Measurements from ENCODE around the gene LEMD3. TPM values are rescaled to one million over a fixed set of nuclear protein-coding genes. Genes with fewer than 3 reads are reported as not detected.

The LEMD3 gene
- polyA plus RNA-seq, 1 experiment, result 4.7 TPM

- TF ChIP-seq CTCF (IDR thresholded peaks at IDR 0.05; ENCODE audit: insufficient read depth, low read depth, low read length), result no peak
- Histone ChIP-seq H3K27me3 (ENCODE audit: control insufficient read depth, insufficient read depth, low read length) (no peaks in the 10 kb centered on the region), H3K36me3 (ENCODE audit: control insufficient read depth, insufficient read depth, low read length) (no peaks in the 10 kb centered on the region), H3K4me3 (ENCODE audit: low read depth, low read length) (no peak overlapping the region)
- POLR2A ChIA-PET, result no interaction called here
- DNase-seq (ENCODE audit: low read depth), result no peak
- CTCF ChIA-PET, result no interaction called here
Observed at GRCh38 chr12:65188179-65188701, 18.9 kb downstream of the LEMD3 start.

DNA sequence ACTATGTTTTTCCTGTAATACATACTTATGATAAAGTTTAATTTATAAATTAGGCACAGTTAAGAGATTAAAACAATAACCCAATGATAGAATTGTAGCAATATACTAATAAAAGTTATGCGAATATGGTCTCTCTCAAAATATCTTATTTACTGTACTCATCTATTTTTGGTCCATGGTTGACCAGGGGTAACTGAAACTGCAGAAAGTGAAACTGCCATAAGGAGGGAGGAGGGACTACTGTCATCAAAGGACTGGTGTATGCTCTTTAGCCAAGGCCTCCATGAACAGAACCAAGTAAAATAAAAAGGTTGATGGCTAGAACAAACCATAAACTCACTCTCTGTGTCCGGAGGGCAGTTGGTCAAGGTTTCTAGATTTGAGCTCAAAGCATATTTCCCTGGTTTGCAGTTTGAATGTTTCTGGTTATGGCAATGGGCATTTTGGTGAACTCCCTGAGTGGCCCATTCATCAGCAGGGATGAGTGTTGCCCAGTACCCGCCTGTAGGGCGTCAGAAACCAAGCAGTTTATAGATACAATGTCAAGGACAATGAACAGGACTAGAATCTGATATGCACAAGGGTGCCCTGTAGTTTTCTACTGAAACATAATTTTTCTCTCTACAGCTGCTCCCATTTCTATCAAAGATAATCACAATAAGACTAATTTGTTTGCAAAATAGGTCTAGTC, 19.8 kb downstream of the LEMD3 start:
- H3K4me3 ChIP-seq (ENCODE audit: low read depth, low read length), result no peak overlapping the region
- CTCF ChIA-PET, result no interaction called here
- no peak for TF ChIP-seq CTCF (IDR thresholded peaks at IDR 0.05; ENCODE audit: insufficient read depth, low read depth, low read length)
- no peaks in the 10 kb centered on the region for H3K27me3 ChIP-seq (ENCODE audit: control insufficient read depth, insufficient read depth, low read length)
- DNase-seq (ENCODE audit: low read depth), result no peak
- no peaks in the 10 kb centered on the region for H3K36me3 ChIP-seq (ENCODE audit: control insufficient read depth, insufficient read depth, low read length)
- POLR2A ChIA-PET, result no interaction called here

DNA sequence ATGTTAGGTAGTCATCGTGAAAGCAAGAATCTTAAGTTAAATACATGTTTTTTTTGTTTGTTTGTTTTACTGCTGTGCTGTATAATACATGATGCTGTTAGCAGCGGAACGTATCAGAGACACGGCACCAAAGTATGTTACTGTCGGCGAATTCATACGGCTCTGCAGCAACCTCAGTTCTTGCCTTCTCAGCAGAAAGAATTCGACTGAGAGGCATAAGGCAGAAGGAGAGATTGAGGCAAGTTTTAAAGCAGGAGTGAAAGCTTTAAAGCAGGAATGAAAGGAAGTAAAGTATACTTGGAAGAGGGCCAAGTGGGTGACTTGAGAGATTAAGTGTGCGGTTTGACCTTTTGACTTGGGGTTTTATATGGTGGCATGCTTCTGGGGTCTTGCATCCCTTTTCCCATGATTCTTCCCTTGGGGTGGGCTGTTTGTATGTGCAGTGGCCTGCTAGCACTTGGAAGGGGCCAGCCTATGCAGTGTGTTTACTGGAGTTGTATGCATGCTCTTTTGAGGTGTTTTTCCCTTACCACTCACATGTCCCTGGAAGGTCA, 23.7 kb downstream of the LEMD3 start:
- TF ChIP-seq CTCF (IDR thresholded peaks at IDR 0.05; ENCODE audit: insufficient read depth, low read depth, low read length), result no peak
- DNase-seq (ENCODE audit: low read depth), result no peak
- no peaks in the 10 kb centered on the region for H3K36me3 ChIP-seq (ENCODE audit: control insufficient read depth, insufficient read depth, low read length)
- ChIA-PET POLR2A (interaction anchor here (0.6 to 0.7 kb wide), 2 partner anchors 13 to 672 kb away, joined by 3 to 5 read pairs; no protein-coding TSS in a partner anchor), CTCF (interaction anchor here (1.5 kb wide), 1 partner anchor 21 kb away, joined by 4 read pairs; no protein-coding TSS in a partner anchor)
- H3K27me3 ChIP-seq (ENCODE audit: control insufficient read depth, insufficient read depth, low read length), result no peaks in the 10 kb centered on the region
- no peak overlapping the region for H3K4me3 ChIP-seq (ENCODE audit: low read depth, low read length)

GRCh38 chr12:65194949-65195348, 25.6 kb downstream of the LEMD3 start:
- POLR2A ChIA-PET, result no interaction called here
- H3K4me3 ChIP-seq (ENCODE audit: low read depth, low read length), result no peak overlapping the region
- CTCF ChIA-PET, result interaction anchor here (0.5 kb wide), 1 partner anchor 393 kb away, joined by 3 read pairs; no protein-coding TSS in a partner anchor
- H3K36me3 ChIP-seq (ENCODE audit: control insufficient read depth, insufficient read depth, low read length), result no peaks in the 10 kb centered on the region
- no peak for DNase-seq (ENCODE audit: low read depth)
- TF ChIP-seq CTCF (IDR thresholded peaks at IDR 0.05; ENCODE audit: insufficient read depth, low read depth, low read length), result no peak
- H3K27me3 ChIP-seq (ENCODE audit: control insufficient read depth, insufficient read depth, low read length), result no peaks in the 10 kb centered on the region

DNA sequence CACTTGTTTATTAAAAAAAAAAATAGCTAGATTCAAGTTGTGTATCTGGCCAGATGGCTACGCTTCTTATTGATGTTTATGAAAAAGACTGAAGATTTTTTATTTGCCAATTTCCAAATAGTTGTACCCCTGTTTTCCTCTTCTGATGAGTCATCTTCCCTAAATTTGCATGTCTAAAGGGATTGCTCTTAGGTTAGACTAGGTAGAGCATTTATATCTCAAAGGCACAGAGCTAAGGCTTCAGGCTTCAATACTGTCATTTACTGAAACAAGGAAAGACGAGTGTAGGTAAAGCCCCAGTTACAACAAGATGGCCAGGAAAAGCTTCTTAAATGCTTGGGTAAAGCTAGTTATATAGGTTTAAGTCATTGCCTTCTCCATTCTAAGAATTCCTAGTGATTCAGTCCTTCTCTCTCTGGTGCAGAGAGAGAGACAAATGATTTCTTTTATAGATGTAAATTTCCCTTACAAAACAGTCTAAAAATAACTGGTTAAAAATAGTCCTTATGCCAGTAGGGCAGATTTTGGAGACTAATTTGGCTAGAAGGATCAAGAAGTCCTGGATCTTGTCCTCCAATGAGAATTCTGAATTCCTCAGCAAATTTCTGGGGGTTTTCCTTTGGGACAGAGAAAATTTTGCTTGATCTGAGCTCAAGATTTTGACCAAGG, 26.1 kb downstream of the LEMD3 start:
- no peak for DNase-seq (ENCODE audit: low read depth)
- no peak overlapping the region for H3K4me3 ChIP-seq (ENCODE audit: low read depth, low read length)
- POLR2A ChIA-PET, result no interaction called here
- TF ChIP-seq CTCF (IDR thresholded peaks at IDR 0.05; ENCODE audit: insufficient read depth, low read depth, low read length), result no peak
- H3K27me3 ChIP-seq (ENCODE audit: control insufficient read depth, insufficient read depth, low read length), result no peaks in the 10 kb centered on the region
- CTCF ChIA-PET, result interaction anchor here (0.5 to 1.7 kb wide), 3 partner anchors 12 to 494 kb away, joined by 3 to 4 read pairs (median 3); no protein-coding TSS in a partner anchor
- no peaks in the 10 kb centered on the region for H3K36me3 ChIP-seq (ENCODE audit: control insufficient read depth, insufficient read depth, low read length)

Data from BJ (cell line).